Kidney (tissue), 14 donors: ENCODE data around the gene KCNJ9. TPM values are rescaled to one million over a fixed set of nuclear protein-coding genes. Genes with fewer than 3 reads are reported as not detected.

Experiments used
- DNase-seq, 5 donors: peaks; one replicate each; pipeline ENCODE4 v3.0.0-alpha.2; 2013 to 2020
- FAIRE-seq: peaks from 2 replicates; lab custom pipeline; 2012; peaks lifted over from hg19 to GRCh38; lab: Jason Lieb, UNC
- H3K27ac ChIP-seq, 2 donors: one replicate each; pipeline ENCODE4 v1.7.0; 2013; ENCODE audit warnings: low read depth in 2 of 2, low read length in 2 of 2, inconsistent platforms in 1 of 2
- H3K27me3 ChIP-seq: one replicate; pipeline ENCODE4 v1.7.1; 2013; ENCODE audit warnings: low read length, inconsistent platforms; ENCODE audit not compliant: control insufficient read depth, insufficient read depth
- H3K36me3 ChIP-seq, 3 donors: one replicate each; pipeline versions ENCODE4 v1.7.0 to v1.7.1; 2013; ENCODE audit warnings: low read length in 3 of 3, control low read depth in 1 of 3, inconsistent platforms in 1 of 3; ENCODE audit not compliant: insufficient read depth in 3 of 3, control insufficient read depth in 2 of 3
- H3K4me1 ChIP-seq, 3 donors: one replicate each; pipeline versions ENCODE4 v1.7.0 to v1.7.1; 2013; ENCODE audit warnings: low read length in 3 of 3, inconsistent platforms in 1 of 3, low read depth in 1 of 3; ENCODE audit not compliant: control insufficient read depth in 2 of 3, insufficient read depth in 2 of 3
- H3K4me3 ChIP-seq, 3 donors: one replicate each; pipeline versions ENCODE4 v1.7.0 to v1.8.1; 2013; ENCODE audit warnings: low read length in 3 of 3, control low read depth in 1 of 3, inconsistent platforms in 1 of 3
- H3K9ac ChIP-seq, 3 donors: one replicate each; pipeline versions ENCODE4 v1.7.0 to v1.7.1; 2013; ENCODE audit warnings: low read length in 3 of 3, control low read depth in 1 of 3, inconsistent platforms in 1 of 3
- H3K9me3 ChIP-seq, 3 donors: one replicate each; pipeline versions ENCODE4 v1.7.0 to v1.7.1; 2013; ENCODE audit warnings: low read length in 3 of 3, control low read depth in 1 of 3, inconsistent platforms in 1 of 3; ENCODE audit not compliant: control insufficient read depth in 2 of 3, insufficient read depth in 1 of 3
- CTCF ChIP-seq: IDR thresholded peaks from 3 replicates; pipeline ENCODE4 v1.5.1; 2012; ENCODE audit warnings: mild to moderate bottlenecking, moderate library complexity, borderline replicate concordance; ENCODE audit not compliant: insufficient read depth; ENCODE audit errors: extremely low read depth
- intact Hi-C: fragments of 100-400 bp; cut with DNase I; formaldehyde crosslinking; loops from one replicate; pipeline ENCODE4 v1.11.1; 2022
- polyA plus RNA-seq: library from polyadenylated mRNA; stranded (reverse); fragments of 350-450 nt; fragmentation: Illumina TruSeq; extraction: RNeasy Lipid Tissue Mini Kit (QIAGEN cat#74804); gene quantifications from one replicate; pipeline ENCODE4 v1.2.3, GENCODE V29; 2014; ENCODE audit warnings: low read depth, low replicate concordance; ENCODE audit not compliant: insufficient read depth
- total RNA-seq: library from RNA; stranded (reverse); fragmentation: NEBNext Ultra II Directional; extraction: Animal tissue kit (Norgen Biotek cat#: 25700); gene quantifications from one replicate; pipeline ENCODE4 v1.2.1, GENCODE V29; 2021
- donor health status: control.
- donor health status: control.
- donor health status: control.
- donor health status: control.
- donor health status: control.
- donor health status: DM: yes; HTN: yes; CAD: no.
- donor health status: Normal renal cell carcinoma (clear cell type).

KCNJ9 gene
- total and polyA plus RNA-seq, 2 donors from 2014 or later, result 0.09 TPM; not detected in 1

GRCh38 chr1:160136121-160136925 is 55.0 kb downstream of the KCNJ9 start:
- Histone ChIP-seq H3K27me3 (no peaks in the 10 kb centered on the region), H3K4me3 (no peak overlapping the region), H3K36me3 (no peaks in the 10 kb centered on the region), H3K4me1 (no peaks in the 10 kb centered on the region), H3K9me3 (no peaks in the 10 kb centered on the region), H3K9ac (no peak overlapping the region), H3K27ac (no peak overlapping the region)
- DNase-seq, result no peak
- no peak for TF ChIP-seq CTCF
- intact Hi-C loops, result no loop called here
- FAIRE-seq, result no peak

GRCh38 chr1:160136926-160137200 is 55.5 kb downstream of the KCNJ9 start:
- Histone ChIP-seq H3K27me3 (no peaks in the 10 kb centered on the region), H3K36me3 (no peaks in the 10 kb centered on the region), H3K9ac (no peak overlapping the region), H3K9me3 (no peaks in the 10 kb centered on the region), H3K27ac (no peak overlapping the region), H3K4me1 (no peaks in the 10 kb centered on the region), H3K4me3 (no peak overlapping the region)
- no peak for DNase-seq
- no peak for FAIRE-seq
- no peak for TF ChIP-seq CTCF
- intact Hi-C loops, result no loop called here

GRCh38 chr1:160137216-160137862 is 56.0 kb downstream of the KCNJ9 start:
- intact Hi-C loops, result no loop called here
- no peaks in the 10 kb centered on the region for H3K36me3 ChIP-seq
- FAIRE-seq, result no peak
- no peak overlapping the region for H3K4me3 ChIP-seq
- DNase-seq, result no peak
- no peaks in the 10 kb centered on the region for H3K4me1 ChIP-seq
- no peaks in the 10 kb centered on the region for H3K27me3 ChIP-seq
- no peak overlapping the region for H3K9ac ChIP-seq
- H3K27ac ChIP-seq, result no peak overlapping the region
- no peaks in the 10 kb centered on the region for H3K9me3 ChIP-seq
- no peak for TF ChIP-seq CTCF
